Measurements from ENCODE around the gene LMBR1L. TPM values are rescaled to one million over a fixed set of nuclear protein-coding genes. Genes with fewer than 3 reads are reported as not detected.

Gene LMBR1L
- total and polyA plus RNA-seq, 2 of the 13 experiments (the other 11 are each of a cell fraction or from before 2014, with no cell fraction given), result 12.2 to 65.9 TPM

DNA sequence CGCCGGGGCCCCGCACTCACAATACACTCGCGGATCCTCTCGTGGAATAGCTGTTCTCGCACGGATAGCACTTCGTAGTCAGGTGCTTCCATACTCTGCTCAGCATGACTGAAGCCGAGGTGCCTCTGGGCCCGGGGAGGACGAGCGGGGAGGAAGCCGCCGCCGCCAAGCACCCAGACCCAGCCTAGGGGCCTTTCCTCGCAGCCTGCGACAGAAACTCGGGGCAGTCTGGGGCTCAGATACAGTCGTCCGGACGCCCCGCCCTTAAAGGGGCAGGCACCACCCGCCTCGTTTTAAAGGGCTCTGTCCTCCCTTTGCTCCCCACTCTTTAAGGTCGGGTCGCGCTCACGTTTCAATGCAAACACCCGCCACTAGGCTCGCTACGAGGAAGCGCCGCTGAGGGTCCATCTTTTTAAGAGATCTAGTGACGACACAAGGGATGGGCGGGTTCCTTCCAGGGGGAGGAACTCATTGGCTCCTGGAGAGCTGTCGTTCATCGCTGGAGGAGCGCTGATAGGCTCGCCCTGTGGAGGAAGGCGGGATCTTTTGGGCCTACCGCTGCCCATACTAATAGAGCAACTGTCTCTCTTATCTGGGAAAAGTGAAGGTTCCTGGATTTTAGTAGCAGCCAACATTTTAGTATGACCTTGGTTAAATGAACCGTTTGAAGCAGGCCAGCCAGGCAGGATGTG is at the start of gene LMBR1L (continued):
- TF ChIP-seq SRSF9 (IDR thresholded peaks at IDR 0.05; ENCODE audit: borderline replicate concordance, insufficient read depth, low read depth, low read length, poor library complexity, severe bottlenecking), result no peak
- TF ChIP-seq, protein P1, sequence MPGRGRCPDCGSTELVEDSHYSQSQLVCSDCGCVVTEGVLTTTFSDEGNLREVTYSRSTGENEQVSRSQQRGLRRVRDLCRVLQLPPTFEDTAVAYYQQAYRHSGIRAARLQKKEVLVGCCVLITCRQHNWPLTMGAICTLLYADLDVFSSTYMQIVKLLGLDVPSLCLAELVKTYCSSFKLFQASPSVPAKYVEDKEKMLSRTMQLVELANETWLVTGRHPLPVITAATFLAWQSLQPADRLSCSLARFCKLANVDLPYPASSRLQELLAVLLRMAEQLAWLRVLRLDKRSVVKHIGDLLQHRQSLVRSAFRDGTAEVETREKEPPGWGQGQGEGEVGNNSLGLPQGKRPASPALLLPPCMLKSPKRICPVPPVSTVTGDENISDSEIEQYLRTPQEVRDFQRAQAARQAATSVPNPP (CRISPR knock-in tag; IDR thresholded peaks at IDR 0.05), result no peak
- no peak for TF ChIP-seq ZNF484 (CRISPR knock-in tag; IDR thresholded peaks at IDR 0.05; ENCODE audit: borderline replicate concordance, low read depth)
- no peak for TF ChIP-seq ZNF260 (CRISPR knock-in tag; IDR thresholded peaks at IDR 0.05; ENCODE audit: borderline replicate concordance, low read depth)
- TF ChIP-seq KDM3A (CRISPR knock-in tag; IDR thresholded peaks at IDR 0.05; ENCODE audit: low read depth), result no peak
- 0 out of 2 replicates have a peak, but pooled peaks have one; percentile 34 for TF ChIP-seq SP4 (CRISPR knock-in tag; IDR thresholded peaks at IDR 0.05)
- TF ChIP-seq, protein P2, sequence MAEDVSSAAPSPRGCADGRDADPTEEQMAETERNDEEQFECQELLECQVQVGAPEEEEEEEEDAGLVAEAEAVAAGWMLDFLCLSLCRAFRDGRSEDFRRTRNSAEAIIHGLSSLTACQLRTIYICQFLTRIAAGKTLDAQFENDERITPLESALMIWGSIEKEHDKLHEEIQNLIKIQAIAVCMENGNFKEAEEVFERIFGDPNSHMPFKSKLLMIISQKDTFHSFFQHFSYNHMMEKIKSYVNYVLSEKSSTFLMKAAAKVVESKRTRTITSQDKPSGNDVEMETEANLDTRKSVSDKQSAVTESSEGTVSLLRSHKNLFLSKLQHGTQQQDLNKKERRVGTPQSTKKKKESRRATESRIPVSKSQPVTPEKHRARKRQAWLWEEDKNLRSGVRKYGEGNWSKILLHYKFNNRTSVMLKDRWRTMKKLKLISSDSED (CRISPR knock-in tag; IDR thresholded peaks at IDR 0.05), result no peak
- no peak for TF ChIP-seq HOXA7 (CRISPR knock-in tag; IDR thresholded peaks at IDR 0.05)
- no peak for TF ChIP-seq SP1 (IDR thresholded peaks at IDR 0.05)
- TF ChIP-seq SP1 (CRISPR knock-in tag; IDR thresholded peaks at IDR 0.05), result peak; percentile 66
- no peak for TF ChIP-seq ZNF337 (CRISPR knock-in tag; IDR thresholded peaks at IDR 0.05; ENCODE audit: borderline replicate concordance, low read depth)
- TF ChIP-seq, protein P3, sequence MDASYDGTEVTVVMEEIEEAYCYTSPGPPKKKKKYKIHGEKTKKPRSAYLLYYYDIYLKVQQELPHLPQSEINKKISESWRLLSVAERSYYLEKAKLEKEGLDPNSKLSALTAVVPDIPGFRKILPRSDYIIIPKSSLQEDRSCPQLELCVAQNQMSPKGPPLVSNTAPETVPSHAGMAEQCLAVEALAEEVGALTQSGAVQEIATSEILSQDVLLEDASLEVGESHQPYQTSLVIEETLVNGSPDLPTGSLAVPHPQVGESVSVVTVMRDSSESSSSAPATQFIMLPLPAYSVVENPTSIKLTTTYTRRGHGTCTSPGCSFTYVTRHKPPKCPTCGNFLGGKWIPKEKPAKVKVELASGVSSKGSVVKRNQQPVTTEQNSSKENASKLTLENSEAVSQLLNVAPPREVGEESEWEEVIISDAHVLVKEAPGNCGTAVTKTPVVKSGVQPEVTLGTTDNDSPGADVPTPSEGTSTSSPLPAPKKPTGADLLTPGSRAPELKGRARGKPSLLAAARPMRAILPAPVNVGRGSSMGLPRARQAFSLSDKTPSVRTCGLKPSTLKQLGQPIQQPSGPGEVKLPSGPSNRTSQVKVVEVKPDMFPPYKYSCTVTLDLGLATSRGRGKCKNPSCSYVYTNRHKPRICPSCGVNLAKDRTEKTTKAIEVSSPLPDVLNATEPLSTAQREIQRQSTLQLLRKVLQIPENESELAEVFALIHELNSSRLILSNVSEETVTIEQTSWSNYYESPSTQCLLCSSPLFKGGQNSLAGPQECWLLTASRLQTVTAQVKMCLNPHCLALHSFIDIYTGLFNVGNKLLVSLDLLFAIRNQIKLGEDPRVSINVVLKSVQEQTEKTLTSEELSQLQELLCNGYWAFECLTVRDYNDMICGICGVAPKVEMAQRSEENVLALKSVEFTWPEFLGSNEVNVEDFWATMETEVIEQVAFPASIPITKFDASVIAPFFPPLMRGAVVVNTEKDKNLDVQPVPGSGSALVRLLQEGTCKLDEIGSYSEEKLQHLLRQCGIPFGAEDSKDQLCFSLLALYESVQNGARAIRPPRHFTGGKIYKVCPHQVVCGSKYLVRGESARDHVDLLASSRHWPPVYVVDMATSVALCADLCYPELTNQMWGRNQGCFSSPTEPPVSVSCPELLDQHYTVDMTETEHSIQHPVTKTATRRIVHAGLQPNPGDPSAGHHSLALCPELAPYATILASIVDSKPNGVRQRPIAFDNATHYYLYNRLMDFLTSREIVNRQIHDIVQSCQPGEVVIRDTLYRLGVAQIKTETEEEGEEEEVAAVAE (CRISPR knock-in tag; IDR thresholded peaks at IDR 0.05; ENCODE audit: borderline replicate concordance), result peak; percentile 58
- TF ChIP-seq HDAC2 (CRISPR knock-in tag; IDR thresholded peaks at IDR 0.05), result no peak
- no peak for TF ChIP-seq RFX5 (IDR thresholded peaks at IDR 0.05; ENCODE audit: low read depth, low read length)
- TF ChIP-seq AHR (CRISPR knock-in tag; IDR thresholded peaks at IDR 0.05), result no peak
- TF ChIP-seq RARA (CRISPR knock-in tag; IDR thresholded peaks at IDR 0.05), result no peak
- TF ChIP-seq, protein P4, sequence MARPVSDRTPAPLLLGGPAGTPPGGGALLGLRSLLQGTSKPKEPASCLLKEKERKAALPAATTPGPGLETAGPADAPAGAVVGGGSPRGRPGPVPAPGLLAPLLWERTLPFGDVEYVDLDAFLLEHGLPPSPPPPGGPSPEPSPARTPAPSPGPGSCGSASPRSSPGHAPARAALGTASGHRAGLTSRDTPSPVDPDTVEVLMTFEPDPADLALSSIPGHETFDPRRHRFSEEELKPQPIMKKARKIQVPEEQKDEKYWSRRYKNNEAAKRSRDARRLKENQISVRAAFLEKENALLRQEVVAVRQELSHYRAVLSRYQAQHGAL (CRISPR knock-in tag; IDR thresholded peaks at IDR 0.05; ENCODE audit: not compliant biosample characterization), result no peak
- TF ChIP-seq KDM6A (CRISPR knock-in tag; IDR thresholded peaks at IDR 0.05; ENCODE audit: low read depth), result no peak
- TF ChIP-seq YEATS4 (CRISPR knock-in tag; IDR thresholded peaks at IDR 0.05; ENCODE audit: borderline replicate concordance), result peak; percentile 52
- TF ChIP-seq KDM4B (CRISPR knock-in tag; IDR thresholded peaks at IDR 0.05), result 0 out of 2 replicates have a peak, but pooled peaks have one; percentile 19
- no peak for TF ChIP-seq ZFP36 (IDR thresholded peaks at IDR 0.05; ENCODE audit: borderline replicate concordance, low read depth, low read length, partially characterized antibody)
- no peak for TF ChIP-seq PRMT3 (CRISPR knock-in tag; IDR thresholded peaks at IDR 0.05; ENCODE audit: borderline replicate concordance, low read depth)
